ENCODE results near the gene NAT8L. TPM values are rescaled to one million over a fixed set of nuclear protein-coding genes. Genes with fewer than 3 reads are reported as not detected.

NAT8L gene
- total and polyA plus RNA-seq, 2 of the 4 experiments (the other 2 are of a cell fraction): 0.05 TPM; not detected in 1

DNA sequence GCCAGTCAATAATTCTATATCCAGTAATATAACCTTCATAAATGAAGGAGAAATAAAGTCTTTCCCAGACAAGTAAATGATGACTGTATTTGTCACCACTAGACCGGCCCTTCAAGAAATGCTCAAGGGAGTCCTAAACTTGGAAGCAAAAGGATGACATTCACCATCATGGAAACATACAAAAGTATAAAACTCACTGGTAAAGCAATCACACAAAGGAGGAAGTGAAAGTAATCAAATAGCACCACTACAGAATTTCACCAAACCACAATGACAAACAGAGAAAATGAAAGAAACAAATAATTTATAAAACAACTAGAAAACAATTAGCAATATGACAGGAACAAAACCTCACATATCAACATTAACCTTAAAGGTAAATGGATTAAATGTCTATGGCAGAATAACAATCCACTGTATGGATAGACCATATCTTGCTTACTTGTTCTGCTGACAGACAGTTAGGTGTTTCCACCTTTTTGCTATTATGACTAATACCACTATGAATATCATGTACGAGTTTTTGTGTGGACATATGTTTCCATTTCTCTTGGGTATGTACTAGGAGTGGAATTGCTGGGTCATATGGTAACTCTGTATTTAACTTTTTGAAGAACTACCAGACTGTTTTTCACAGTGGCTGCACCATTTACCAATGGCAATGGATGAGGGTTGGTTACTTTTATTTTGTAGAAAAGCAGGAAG, 44.9 kb downstream of the NAT8L start:
- no peak overlapping the region for H2BK20ac ChIP-seq (ENCODE audit: low read depth, low read length)
- no peak overlapping the region for H4K8ac ChIP-seq (ENCODE audit: low read depth in 2 of 2, low read length in 2 of 2)
- H3K79me1 ChIP-seq (ENCODE audit: low read depth in 1 of 2, low read length in 2 of 2): no peaks in the 10 kb centered on the region
- no peaks in the 10 kb centered on the region for H4K20me1 ChIP-seq (ENCODE audit: insufficient read depth, low read length)
- no peak overlapping the region for H2AK5ac ChIP-seq (ENCODE audit: low read depth, low read length)
- H2BK15ac ChIP-seq (ENCODE audit: low read depth, low read length): no peak overlapping the region
- no peak overlapping the region for H3K9ac ChIP-seq (ENCODE audit: low read depth, low read length)
- ATAC-seq (ENCODE audit: low read depth) (no peak), DNase-seq (no peak)
- no peak overlapping the region for H3K27ac ChIP-seq (ENCODE audit: insufficient read depth, low read length)
- no peak overlapping the region for H2BK120ac ChIP-seq (ENCODE audit: low read depth, low read length)
- no peak overlapping the region for H3K4ac ChIP-seq (ENCODE audit: low read depth, low read length)
- H2AK9ac ChIP-seq (replicated peaks; ENCODE audit: low read depth, low read length, poor library complexity): no peak overlapping the region
- H3K23ac ChIP-seq (ENCODE audit: low read depth, low read length): no peak overlapping the region
- H2BK5ac ChIP-seq (ENCODE audit: low read depth, low read length, poor library complexity, severe bottlenecking): no peak overlapping the region
- no CpG with 5 or more reads among the region's 2 CpGs for WGBS, 2 experiments (ENCODE audit: extremely low coverage in 2 of 2, insufficient read length in 1 of 2)
- ChIA-PET POLR2A (ENCODE audit: unreplicated experiment) (no interaction called here), CTCF (no interaction called here)
- H3K9me1 ChIP-seq (ENCODE audit: insufficient read depth, low read length): peaks cover 7% of the 10 kb centered on the region; the same call in 1 of the 2 replicates
- no peak overlapping the region for H4K5ac ChIP-seq (ENCODE audit: low read depth, low read length)
- H3K36me3 ChIP-seq (ENCODE audit: control insufficient read depth, insufficient read depth, low read length): no peaks in the 10 kb centered on the region
- H3K27me3 ChIP-seq (ENCODE audit: control insufficient read depth, insufficient read depth, low read length): peaks cover 11% of the 10 kb centered on the region
- no peak overlapping the region for H4K91ac ChIP-seq (ENCODE audit: insufficient read depth, low read depth, low read length)
- no peak overlapping the region for H2AFZ ChIP-seq (replicated peaks; ENCODE audit: low read length, poor library complexity)
- H3K4me1 ChIP-seq (ENCODE audit: control insufficient read depth, insufficient read depth, low read length): peaks cover 3% of the 10 kb centered on the region; the same call in 1 of the 2 replicates
- intact Hi-C loops (cut with micrococcal nuclease): no loop called here
- no peak overlapping the region for H3K4me3 ChIP-seq (ENCODE audit: insufficient read depth, low read depth, low read length)
- dilution Hi-C loops (cut with HindIII; ENCODE audit: low sequenced_read_pairs, unreplicated experiment): no loop called here
- no TSS peak for BruUV-seq (replicated peaks)
- no peak overlapping the region for H3K4me2 ChIP-seq (ENCODE audit: low read depth, low read length)
- H3K56ac ChIP-seq (ENCODE audit: extremely low read depth, insufficient read depth, low read length): no peak overlapping the region
- in situ Hi-C loops (cut with MboI; ENCODE audit: low sequenced_read_pairs): no loop called here
- no peak for TF ChIP-seq RFX5 (IDR thresholded peaks at IDR 0.05; ENCODE audit: low read depth, low read length)
- no peak for TF ChIP-seq MXI1 (IDR thresholded peaks at IDR 0.05; ENCODE audit: borderline replicate concordance, low read depth, low read length)
- TF ChIP-seq, protein P1, sequence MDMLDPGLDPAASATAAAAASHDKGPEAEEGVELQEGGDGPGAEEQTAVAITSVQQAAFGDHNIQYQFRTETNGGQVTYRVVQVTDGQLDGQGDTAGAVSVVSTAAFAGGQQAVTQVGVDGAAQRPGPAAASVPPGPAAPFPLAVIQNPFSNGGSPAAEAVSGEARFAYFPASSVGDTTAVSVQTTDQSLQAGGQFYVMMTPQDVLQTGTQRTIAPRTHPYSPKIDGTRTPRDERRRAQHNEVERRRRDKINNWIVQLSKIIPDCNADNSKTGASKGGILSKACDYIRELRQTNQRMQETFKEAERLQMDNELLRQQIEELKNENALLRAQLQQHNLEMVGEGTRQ (IDR thresholded peaks at IDR 0.05; ENCODE audit: low read depth, low read length): no peak
- no peak for TF ChIP-seq CHD1 (IDR thresholded peaks at IDR 0.05; ENCODE audit: low read depth, low read length)
- TF ChIP-seq SMC3 (IDR thresholded peaks at IDR 0.05; ENCODE audit: low read depth, low read length): no peak
- peaks cover 6% of the 10 kb centered on the region for H3K9me3 ChIP-seq (ENCODE audit: control insufficient read depth, insufficient read depth, low read length)
- H3K18ac ChIP-seq (ENCODE audit: low read depth, low read length): no peak overlapping the region
- no peak overlapping the region for H3K14ac ChIP-seq (replicated peaks; ENCODE audit: low read depth, low read length)
